GM18511 (cell line): Measurements from ENCODE around the gene NT5C1B.

Experiments
- ATAC-seq: cut with Tn5 transposase; IDR thresholded peaks from one replicate; pipeline ENCODE4 v1.9.1; 2021; ENCODE audit warnings: mild to moderate bottlenecking, moderate library complexity; ENCODE audit not compliant: unreplicated experiment

Gene NT5C1B

GRCh38 chr2:18552351-18553077 lies 36.9 kb downstream of the NT5C1B start:
- ATAC-seq, result no peak

- ATAC-seq, result no peak
Measured at GRCh38 chr2:18551623-18552022, 37.7 kb downstream of the NT5C1B start.

- ATAC-seq, result no peak
Measured at GRCh38 chr2:18551169-18551568, 38.2 kb downstream of the NT5C1B start.

GRCh38 chr2:18550433-18550832 lies 38.9 kb downstream of the NT5C1B start:
- no peak for ATAC-seq

- no peak for ATAC-seq
Measured at GRCh38 chr2:18549083-18549482, 40.3 kb downstream of the NT5C1B start.

- ATAC-seq, result no peak
Measured at GRCh38 chr2:18548621-18549020, 40.7 kb downstream of the NT5C1B start.

GRCh38 chr2:18546567-18546966 lies 42.8 kb downstream of the NT5C1B start:
- no peak for ATAC-seq

GRCh38 chr2:18545384-18545783 lies 44.0 kb downstream of the NT5C1B start:
- ATAC-seq, result no peak

GRCh38 chr2:18544171-18544570 lies 45.2 kb downstream of the NT5C1B start:
- ATAC-seq, result no peak

GRCh38 chr2:18540872-18541271 lies 48.5 kb downstream of the NT5C1B start:
- no peak for ATAC-seq

- no peak for ATAC-seq
Measured at GRCh38 chr2:18536697-18537096, 52.7 kb downstream of the NT5C1B start.

GRCh38 chr2:18536100-18536499 lies 53.3 kb downstream of the NT5C1B start:
- ATAC-seq, result no peak

- no peak for ATAC-seq
Measured at GRCh38 chr2:18531194-18531593, 58.2 kb downstream of the NT5C1B start.

- no peak for ATAC-seq
Measured at GRCh38 chr2:18527822-18528221, 61.5 kb downstream of the NT5C1B start.

GRCh38 chr2:18527326-18527725 lies 62.0 kb downstream of the NT5C1B start:
- no peak for ATAC-seq

GRCh38 chr2:18526429-18526828 lies 62.9 kb downstream of the NT5C1B start:
- ATAC-seq, result no peak

GRCh38 chr2:18525852-18526251 lies 63.5 kb downstream of the NT5C1B start:
- ATAC-seq, result no peak

GRCh38 chr2:18525236-18525635 lies 64.1 kb downstream of the NT5C1B start:
- ATAC-seq, result no peak

GRCh38 chr2:18522484-18523146 lies 66.8 kb downstream of the NT5C1B start:
- no peak for ATAC-seq

GRCh38 chr2:18520451-18521425 lies 68.6 kb downstream of the NT5C1B start:
- ATAC-seq, result peak; percentile 92

- no peak for ATAC-seq
Measured at GRCh38 chr2:18519914-18520450, 69.4 kb downstream of the NT5C1B start.
